Esophagus muscularis mucosa (tissue), 3 donors: ENCODE measurements around the gene FBXO34.

Experiments
- CTCF ChIP-seq, 3 experiments: fragments of 200-600 bp in 2 of 3; fragments of 450-650 bp in 1 of 3; sonication (generic) in 2 of 3; IDR thresholded peaks; one replicate each; pipeline ENCODE4 v1.5.1; 2017 to 2019; ENCODE audit warnings: antibody characterized with exemption in 3 of 3, mild to moderate bottlenecking in 2 of 3, moderate library complexity in 1 of 3
- POLR2A ChIP-seq: fragments of 450-650 bp; IDR thresholded peaks from one replicate; pipeline ENCODE4 v1.6.1; 2017; ENCODE audit warnings: antibody characterized with exemption, moderate library complexity, mild to moderate bottlenecking, low read depth

GRCh38 chr14:55239320-55239719 is 31.9 kb upstream of the FBXO34 start:
- TF ChIP-seq CTCF (IDR thresholded peaks at IDR 0.05), result no peak
- no peak for TF ChIP-seq POLR2A
